ENCODE measurements around the gene ITSN2.

ITSN2 gene

DNA sequence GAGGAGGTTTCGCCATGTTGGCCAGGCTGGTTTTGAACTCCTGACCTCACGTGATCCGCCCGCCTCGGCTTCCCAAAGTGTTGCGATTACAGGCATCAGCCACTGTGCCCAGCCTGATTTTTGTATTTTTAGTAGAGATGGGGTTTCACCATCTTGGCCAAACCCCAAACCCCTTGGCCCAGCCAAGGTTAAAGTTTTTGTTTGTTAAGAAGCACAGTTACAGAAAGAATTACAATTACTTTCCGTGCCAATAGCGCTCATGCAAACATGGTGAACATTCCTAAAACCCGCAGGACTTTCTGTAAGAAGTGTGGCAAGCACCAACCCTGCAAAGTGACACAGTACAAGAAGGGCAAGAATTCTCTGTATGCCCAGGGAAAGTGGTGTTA is 26.1 kb downstream of the ITSN2 start:
- DNase-seq (ENCODE audit: low read depth), result no peak

DNA sequence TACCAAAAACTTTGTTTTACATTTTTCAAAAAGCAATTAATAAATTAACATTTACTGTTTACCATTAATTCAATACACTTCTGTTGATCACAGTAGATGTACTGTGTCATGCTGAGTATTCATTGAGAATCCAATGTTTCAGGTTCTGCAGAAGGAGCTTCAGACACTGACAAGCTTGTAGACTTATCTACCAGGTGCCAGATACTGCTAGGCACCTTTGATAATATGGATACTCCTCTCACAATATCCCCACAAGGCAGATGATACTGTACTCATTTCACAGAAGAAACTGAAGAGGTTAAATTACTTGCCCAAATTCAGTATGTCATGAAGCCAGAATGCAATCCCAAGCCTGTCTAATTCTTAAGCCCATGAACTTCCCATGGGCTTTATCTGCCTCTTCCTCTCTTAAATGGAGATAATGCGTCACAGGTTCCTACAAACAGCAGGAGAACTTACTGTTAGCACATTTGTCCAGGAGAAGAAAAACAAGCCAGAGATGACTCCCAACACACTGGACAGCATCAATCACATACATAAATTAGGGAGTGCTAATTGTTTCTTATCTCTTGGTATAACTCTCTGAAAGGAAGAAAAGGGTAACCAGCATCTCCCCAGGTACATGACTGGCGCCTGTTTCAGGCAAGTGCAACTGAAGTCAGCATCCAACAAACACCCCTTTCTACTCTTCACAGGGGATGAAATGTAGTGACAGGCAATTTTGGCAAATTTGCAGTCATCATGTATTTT is 27.4 kb downstream of the ITSN2 start:
- no peak for DNase-seq (ENCODE audit: low read depth)

DNA sequence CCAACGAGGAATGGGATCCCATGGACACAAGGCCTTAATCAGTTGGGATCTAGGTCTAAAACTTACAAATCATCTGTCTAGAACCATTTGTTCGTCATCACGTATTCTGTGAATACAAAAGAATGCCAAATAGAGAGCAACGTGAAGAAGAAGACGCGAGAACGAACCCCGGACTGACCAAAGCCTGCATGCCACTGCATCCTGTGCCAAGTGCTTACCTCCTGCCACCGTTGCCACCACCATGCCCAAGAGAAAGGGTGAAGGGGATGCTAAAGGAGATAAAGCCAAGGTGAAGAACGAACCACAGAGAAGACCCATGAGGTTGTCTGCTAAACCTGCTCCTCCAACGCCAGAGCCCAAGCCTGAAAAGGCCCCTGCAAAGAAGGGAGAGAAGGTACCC is 30.2 kb downstream of the ITSN2 start:
- DNase-seq (ENCODE audit: low read depth), result no peak

DNA sequence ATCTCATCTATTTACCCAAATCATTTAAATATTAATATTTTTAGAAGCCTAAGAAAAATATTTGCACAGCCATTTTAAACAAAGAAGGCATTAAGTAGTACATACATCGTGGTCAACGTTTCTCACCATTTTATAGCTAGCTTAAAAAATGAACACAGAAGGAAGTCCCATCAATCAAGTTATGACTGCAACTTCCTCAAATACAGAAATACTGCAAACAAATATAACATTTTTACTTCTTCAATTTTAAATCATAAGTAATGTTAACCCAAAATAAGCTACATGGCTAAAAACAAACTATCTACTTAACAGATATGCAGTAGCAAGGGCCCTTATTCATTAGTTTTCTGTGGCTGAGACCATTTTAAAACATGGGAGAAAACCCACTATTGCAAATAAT is 30.6 kb downstream of the ITSN2 start:
- DNase-seq (ENCODE audit: low read depth), result no peak

DNA sequence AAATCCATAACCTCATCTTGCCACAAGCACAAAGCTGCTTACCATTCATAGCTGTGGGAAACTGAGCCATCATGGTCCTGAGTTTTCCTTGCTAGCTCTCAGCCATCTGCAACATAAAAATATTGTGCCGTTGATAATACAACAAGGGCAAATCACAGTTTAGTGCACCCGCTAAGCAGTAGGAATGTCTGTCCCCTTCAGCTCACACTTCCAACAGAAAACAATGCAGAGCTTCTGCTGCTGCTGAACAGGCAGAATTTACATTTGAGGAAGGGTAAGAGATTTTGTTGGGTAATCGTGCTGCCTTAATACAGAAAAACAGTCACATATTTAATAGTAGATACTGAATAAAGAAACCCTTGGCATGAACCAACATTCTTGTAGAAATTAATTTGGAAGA is 32.3 kb downstream of the ITSN2 start:
- DNase-seq (ENCODE audit: low read depth), result no peak

DNA sequence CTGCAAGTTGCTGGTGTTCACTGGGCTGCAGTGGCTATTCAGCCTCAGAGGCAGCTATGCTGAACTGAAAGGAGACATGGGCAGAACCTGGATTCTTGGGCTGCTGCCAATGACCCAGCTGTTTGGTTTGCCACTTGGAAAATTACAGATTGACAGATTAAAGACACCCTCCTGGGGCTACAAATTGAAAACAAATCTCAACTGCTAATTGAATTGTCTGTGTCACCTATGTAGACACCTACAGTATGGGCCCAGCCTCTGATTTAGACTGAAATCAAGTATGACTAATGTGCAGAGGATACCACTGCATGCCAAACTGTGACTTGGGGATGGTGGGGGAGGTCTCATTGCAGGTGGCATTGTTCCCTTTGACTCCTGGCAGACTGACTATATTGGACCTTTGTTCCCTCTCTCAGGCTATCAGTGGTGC is 42.8 kb downstream of the ITSN2 start:
- DNase-seq (ENCODE audit: low read depth), result no peak

DNA sequence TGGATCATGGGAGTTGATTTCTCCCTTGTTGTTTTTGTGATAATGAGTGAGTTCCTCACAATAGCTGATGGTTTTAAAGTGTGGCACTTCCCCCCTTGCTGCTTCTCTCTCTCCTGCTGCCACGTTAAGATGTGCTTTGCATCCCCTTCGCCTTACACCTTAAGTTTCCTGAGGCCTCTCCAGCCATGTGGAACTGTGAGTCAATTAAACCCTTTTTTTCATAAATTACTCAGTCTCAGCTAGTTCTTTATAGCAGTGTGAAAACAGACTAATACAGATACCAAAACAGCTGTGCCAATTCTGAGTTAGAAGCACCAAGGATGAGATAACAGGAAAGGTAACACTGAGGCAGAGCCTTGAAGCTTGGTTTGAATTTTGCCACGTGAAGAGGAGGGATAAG is 44.7 kb downstream of the ITSN2 start:
- DNase-seq (ENCODE audit: low read depth), result no peak

DNA sequence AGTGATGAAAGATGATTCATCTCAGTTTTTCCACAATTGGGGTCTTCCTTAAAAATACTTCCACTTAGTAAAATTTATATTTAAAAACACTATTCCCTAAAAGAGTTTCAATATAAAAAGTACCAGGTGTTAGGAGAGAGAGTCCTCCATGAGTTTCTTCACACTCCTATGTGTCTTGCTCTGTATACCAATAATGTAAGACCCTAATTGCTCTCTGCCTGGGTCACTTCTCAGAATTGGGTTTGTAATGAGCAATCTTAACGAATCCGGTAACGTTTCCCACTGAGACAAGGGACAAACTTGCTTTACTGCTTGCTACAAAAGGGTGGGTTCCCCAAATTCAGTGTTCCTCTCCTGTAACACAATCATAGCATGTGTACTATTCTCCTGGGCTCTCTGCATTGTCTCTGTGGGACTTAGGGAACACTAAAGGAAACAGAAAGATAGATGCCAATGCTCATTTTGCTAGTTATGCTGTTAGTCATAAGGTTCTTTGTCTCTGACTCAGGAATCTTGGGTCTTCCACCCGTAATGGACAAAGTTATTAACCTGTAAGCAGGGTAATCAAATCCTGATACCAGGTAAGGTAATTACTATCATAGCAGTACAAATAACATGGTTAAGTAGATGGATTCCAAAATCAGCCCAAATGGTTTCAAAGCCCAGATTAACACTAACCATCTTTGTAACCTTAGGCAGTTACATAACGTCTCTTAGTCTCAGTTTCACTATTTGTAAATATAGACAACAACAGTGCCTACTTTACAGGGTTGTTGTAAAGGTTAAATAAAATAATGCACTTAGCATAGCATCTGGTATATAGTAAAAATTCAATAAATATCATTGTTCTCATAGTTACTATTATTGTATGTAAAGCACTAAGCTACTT is 46.3 kb downstream of the ITSN2 start:
- no peak for DNase-seq (ENCODE audit: low read depth)

DNA sequence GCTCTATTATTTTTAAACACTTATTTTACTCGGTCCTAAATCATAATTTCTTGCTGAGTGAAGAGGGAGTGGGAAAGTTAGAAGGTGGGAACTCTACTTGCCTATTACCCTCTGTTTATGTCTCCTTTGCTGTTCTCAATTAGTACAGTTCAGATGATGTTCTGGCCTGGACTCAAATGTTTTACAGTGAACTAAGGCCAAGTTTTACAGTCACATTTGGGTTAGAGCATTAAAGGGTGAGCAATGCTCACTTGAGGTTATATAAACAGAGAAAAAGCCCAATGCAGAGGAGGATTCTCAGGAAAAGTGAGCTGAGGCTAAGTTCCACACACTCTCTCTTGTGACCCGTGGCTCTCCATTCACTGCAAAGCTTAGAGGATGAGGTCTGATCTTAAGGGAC is 52.4 kb downstream of the ITSN2 start:
- no peak for DNase-seq (ENCODE audit: low read depth)

DNA sequence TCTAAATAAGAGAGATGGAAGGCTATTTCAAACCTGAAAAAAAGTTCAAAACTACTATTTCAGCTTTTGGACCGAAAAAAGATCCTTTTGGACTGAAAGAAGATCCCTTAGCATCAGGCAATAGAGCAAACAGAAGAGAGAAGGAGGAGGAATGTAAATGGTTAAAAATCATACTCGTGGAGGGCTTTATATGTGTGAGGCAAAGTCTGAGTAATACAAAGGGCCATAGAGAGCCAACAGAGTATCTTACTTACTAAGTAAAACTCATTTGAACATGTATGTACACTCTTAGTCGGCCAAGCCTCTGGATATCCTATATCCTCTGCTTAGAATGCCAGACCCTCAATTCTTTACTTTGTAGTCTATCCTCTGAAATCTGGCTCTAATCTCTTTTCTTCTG is 55.7 kb downstream of the ITSN2 start:
- DNase-seq (ENCODE audit: low read depth), result no peak

DNA sequence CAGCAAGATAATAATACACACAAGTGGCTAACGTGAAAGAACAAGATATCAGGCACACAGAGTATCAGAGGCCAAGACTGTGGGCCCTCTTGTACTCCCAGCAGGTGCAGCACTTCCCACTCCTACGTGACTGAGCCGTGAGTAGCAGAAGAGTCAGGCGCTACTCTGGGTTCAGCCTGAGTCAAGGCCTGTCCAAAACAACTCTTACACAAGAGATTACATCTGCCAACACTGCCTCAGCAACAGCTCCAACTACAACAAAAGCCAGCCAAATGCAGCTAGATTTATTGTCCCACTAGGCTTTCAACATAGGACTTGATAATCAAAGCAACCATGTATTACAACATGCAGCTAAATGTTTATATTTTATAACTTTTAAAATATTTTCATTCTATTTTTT is 56.2 kb downstream of the ITSN2 start:
- DNase-seq (ENCODE audit: low read depth), result no peak

DNA sequence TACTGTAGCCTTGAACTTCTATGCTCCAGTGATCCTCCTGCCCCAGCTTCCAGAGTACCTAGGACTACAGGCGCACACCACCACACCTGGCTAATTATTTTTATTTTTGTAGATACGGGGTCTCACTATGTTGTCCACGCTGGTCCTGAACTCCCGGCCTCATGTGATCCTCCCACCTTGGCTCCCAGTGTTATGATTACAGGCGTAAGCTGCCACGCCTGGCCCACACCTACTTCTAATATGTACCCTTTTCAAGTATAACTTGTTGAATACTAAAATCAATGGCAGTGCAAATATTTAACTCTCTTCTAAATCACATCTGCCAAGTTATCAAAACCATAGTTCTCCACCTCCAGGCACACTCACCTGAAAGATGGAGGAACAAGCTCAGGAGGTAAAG is 58.7 kb downstream of the ITSN2 start:
- DNase-seq (ENCODE audit: low read depth), result no peak

DNA sequence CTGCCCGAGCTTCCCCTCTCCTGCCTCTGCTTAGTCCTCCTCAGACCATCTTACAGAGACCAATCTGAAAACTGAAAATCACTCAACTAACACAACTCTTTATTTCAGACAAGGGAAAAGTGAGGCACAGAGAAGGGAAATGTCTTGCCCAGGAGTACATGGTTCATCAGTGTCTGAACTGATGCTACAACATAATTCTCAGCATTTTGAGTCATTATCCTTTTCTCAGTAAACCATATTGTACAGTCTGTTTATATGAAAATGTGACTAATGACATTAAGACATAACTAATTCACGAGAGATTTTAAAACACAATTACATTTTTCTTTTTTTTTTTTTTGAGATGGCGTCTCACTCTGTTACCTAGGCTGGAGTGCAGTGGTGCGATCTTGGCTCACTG is 62.7 kb downstream of the ITSN2 start:
- no peak for DNase-seq (ENCODE audit: low read depth)

DNA sequence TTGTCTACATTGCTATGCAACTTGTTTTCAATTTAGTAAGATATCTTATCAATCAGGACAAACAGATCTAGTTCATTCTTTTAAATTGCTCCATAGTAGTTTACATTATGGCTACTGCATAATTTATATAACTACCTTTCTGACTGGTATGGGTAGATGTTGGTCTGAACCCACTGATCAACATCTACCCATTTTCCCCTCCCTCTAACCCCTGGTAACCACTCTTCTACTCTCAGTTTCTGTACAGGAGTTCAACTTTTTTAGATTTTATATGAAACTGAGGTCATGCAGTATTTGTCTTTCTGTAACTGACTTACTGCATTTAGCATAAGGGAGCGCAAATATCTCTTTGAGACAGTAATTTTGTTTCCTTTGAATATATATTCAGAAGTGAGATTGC is 73.2 kb downstream of the ITSN2 start:
- DNase-seq (ENCODE audit: low read depth), result no peak

DNA sequence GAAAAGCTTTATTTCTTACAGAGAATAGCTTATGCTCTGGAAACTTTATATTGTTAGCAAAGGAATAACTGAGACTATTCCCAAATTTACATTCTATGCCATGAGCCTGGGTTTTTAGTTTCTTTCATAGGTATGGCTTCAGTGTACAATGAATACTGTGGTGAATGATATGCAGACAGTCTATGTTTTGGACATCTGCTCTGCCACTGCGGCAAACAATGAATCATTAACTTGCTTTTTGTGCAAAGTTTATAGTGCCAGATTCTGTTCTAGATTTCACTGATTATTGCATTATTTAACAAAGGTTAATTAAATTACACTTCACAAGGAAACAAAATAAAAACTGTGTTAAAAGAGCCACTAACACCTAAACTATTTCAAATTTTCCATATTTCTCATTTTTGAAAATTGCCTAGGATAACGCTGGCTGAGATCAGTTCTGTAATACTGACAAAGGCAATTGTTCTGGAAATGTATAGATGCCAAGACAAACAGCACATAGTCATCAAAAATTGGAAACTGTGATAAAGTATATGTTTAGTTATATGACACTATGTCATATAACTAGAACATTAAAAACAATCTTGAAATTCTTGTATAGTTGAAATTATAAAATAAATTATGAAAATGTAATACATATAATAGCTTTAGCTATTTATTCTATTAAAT is 74.7 kb downstream of the ITSN2 start:
- no peak for DNase-seq (ENCODE audit: low read depth)

DNA sequence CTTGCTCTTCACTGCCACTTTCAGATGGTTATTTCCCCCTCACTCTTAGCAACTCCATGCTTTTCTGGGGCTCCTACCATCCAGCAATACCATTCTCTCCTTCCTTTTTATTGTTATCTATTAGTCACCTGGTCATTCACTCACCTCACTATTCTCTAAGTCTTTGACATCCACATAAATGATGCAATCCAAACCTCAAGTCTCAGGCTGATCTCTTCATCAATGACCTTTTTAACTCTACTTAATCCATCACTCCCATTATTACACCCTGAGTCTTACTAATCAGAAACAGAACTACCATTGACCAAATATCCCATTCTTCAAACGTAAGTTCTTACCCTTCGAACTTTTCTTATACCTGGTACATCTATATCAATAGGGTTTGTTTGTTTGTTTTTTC is 79.7 kb downstream of the ITSN2 start:
- DNase-seq (ENCODE audit: low read depth), result no peak

DNA sequence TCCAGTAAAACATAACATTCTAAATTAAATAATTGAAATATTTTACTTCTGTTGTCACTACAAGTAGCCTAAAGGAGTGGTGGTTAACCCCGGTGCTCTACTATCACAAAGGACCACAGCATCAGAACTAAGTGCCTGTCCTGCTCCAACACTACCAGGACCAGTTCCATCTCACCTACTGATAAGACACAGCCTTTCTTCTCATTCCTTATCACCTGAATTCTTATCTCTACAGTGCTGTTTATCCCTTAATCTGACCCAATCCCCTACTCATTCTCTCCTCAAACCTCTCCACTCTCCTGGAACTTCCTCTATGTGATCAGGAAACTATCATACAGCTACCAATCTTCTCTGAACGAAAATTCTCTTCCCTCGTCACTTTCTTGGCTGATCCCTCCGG is 80.2 kb downstream of the ITSN2 start:
- no peak for DNase-seq (ENCODE audit: low read depth)

DNA sequence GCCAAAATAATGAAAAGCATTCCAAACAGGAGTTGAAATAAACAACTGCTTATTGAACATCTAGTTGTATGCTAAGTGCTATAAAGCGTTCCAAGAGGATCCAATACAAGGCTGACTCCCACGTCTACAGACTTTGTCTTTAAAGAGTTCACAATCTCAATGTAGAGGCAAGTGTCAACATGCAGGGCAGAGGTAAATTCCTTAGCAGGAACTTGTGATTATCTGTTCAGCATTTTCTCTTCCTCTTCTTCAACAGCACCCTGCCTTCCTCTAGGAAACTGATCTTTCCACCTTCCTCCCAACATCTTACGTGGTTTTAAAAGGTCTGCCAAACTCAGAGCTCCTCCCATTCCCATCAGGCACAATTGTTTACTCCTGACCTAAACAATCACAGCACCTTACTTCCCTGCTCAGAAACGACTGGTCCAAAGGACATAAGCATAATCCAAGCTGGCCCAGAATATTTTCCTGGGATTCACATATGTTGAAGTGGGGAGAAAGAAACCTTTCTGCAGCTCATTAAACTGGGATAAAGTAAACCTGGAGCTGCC is 83.9 kb downstream of the ITSN2 start:
- no peak for DNase-seq (ENCODE audit: low read depth)

DNA sequence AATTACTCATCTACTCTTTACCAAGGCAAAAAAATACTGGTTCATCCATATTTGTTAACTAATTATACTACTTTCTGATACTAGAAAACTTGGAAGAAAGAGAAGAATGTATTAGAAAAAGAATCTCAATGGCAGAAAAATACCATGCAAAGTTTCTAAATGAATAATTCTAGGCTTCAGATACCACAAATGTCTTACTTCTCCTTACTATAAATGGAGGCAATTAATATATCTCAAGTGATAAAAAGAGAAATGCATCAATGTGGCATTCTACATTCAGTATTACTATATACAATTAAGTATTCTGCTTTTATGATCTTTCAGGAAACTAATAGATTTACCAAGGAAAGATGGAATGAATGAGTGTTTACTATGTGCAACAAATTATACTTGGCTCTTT is 85.5 kb downstream of the ITSN2 start:
- no peak for DNase-seq (ENCODE audit: low read depth)

DNA sequence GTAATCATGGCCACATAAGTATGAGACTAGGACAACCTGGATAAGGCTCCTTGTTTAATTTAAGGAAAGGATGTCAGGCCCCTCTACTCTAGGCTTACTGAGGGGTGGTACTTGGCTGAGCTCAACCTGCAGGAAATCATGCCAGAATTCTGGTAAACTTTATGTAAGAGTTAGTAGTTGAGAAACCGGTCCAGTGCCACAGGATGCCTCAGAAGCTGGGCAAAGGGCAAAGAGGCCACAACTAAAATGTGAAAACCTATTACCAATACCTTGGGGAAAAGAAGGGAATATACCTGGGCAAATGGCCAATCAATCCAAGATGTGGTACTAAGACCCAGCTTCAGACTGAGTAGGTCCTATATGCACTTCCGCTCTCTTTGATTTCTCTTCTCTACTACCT is 86.7 kb downstream of the ITSN2 start:
- no peak for DNase-seq (ENCODE audit: low read depth)

DNA sequence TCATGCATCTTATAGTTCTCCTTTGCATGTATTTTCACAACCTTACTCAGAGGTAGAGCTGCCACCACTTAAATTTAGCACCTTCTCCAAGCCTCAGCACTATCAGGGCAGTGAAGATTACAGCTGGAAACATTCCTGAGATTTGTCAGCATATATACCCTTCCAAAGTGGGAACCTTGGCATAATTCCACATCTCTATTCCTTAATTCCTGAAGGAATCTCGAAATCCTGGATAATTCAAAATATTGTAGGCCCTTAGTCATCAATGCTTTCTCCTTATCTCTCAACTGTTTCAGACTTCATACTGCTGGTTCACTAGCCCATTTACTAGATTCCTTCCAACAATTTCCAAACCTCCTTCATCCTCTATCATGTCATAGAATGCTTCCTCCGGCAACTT is 87.4 kb downstream of the ITSN2 start:
- no peak for DNase-seq (ENCODE audit: low read depth)

DNA sequence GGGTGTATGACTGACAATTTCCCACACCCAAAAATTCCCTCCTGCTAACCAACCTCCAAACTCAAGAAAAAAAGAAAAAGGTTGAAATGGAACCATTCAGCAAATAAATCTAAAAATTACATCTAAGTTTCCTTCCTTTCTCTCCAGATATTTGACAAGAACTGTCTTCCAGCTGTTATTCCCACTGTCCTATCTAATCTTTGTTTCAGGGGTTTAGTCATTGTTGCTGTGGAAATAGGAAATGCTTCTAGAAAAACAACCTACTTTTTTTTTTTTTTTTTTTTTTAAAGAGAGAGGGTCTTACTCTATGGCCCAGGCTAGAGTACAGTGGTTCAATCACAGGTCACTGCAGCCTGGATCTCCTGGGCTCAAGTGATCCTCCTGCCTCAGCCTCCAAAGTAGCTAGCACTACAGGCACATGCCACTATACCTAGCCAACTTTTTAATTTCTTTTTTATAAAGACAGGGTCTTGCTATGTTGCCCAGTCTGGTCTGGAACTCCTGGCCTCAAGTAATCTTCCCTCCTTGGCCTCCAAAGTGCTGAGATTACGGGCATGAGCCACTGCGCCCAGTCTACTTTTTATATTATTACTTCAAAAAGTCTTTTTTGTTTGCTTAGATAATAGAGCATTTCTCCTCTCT is 88.1 kb downstream of the ITSN2 start:
- DNase-seq (ENCODE audit: low read depth), result no peak
